Neural progenitor cell (in vitro differentiated cells): ENCODE data around the gene NUDT15. TPM values are rescaled to one million over a fixed set of nuclear protein-coding genes. Genes with fewer than 3 reads are reported as not detected.

ENCODE experiments used
- DNase-seq: peaks from one replicate; pipeline ENCODE4 v3.0.0-alpha.2; 2016; ENCODE audit warnings: low spot score
- H2AFZ ChIP-seq: fragments of 200-600 bp; sonication (generic); replicated peaks from 2 replicates; pipeline ENCODE4 v1.6.1; 2016; ENCODE audit warnings: antibody characterized with exemption
- H3F3A ChIP-seq: fragments of 200-600 bp; sonication (generic); 2 replicates; pipeline ENCODE4 v1.6.1; 2016; ENCODE audit warnings: antibody characterized with exemption, low read depth
- H3K27ac ChIP-seq: fragments of 200-600 bp; sonication (generic); 2 replicates; pipeline ENCODE4 v1.5.1; 2016; ENCODE audit warnings: mild to moderate bottlenecking
- H3K27me3 ChIP-seq: fragments of 200-600 bp; sonication (generic); 2 replicates; pipeline ENCODE4 v1.6.1; 2016; ENCODE audit warnings: mild to moderate bottlenecking, moderate library complexity
- H3K36me3 ChIP-seq: fragments of 200-600 bp; sonication (generic); 2 replicates; pipeline ENCODE4 v1.5.1; 2016
- H3K4me1 ChIP-seq: fragments of 200-600 bp; sonication (generic); 2 replicates; pipeline ENCODE4 v1.6.1; 2016; ENCODE audit warnings: mixed run types
- H3K4me2 ChIP-seq: fragments of 200-600 bp; sonication (generic); 2 replicates; pipeline ENCODE4 v1.6.1; 2016
- H3K4me3 ChIP-seq: fragments of 200-600 bp; sonication (generic); 2 replicates; pipeline ENCODE4 v1.5.1; 2016
- H3K79me2 ChIP-seq: fragments of 200-600 bp; sonication (generic); 2 replicates; pipeline ENCODE4 v1.6.1; 2016; ENCODE audit warnings: low read depth
- H3K9ac ChIP-seq: fragments of 200-600 bp; sonication (generic); 2 replicates; pipeline ENCODE4 v1.6.1; 2016
- H3K9me3 ChIP-seq: fragments of 200-600 bp; sonication (generic); 2 replicates; pipeline ENCODE4 v1.5.1; 2016; ENCODE audit warnings: low read depth
- H4K20me1 ChIP-seq: fragments of 200-600 bp; sonication (generic); 2 replicates; pipeline ENCODE4 v1.6.1; 2016; ENCODE audit warnings: low read depth
- H3K27ac Mint-ChIP-seq: 3 replicates; pipeline ENCODE4 v1.8.0; 2021; ENCODE audit warnings: mixed read lengths
- H3K27me3 Mint-ChIP-seq: 2 replicates; pipeline ENCODE4 v1.8.0; 2022; ENCODE audit warnings: low read depth, mild to moderate bottlenecking, inconsistent platforms, moderate library complexity, mixed read lengths; ENCODE audit not compliant: insufficient read depth
- H3K36me3 Mint-ChIP-seq: 3 replicates; pipeline ENCODE4 v1.8.0; 2021; ENCODE audit warnings: mixed read lengths
- H3K4me1 Mint-ChIP-seq: 3 replicates; pipeline ENCODE4 v1.8.0; 2021; ENCODE audit warnings: mixed read lengths
- H3K4me3 Mint-ChIP-seq: 3 replicates; pipeline ENCODE4 v1.8.0; 2021; ENCODE audit warnings: mild to moderate bottlenecking, moderate library complexity, mixed read lengths
- H3K9me3 Mint-ChIP-seq: 3 replicates; pipeline ENCODE4 v1.8.0; 2020; ENCODE audit warnings: mixed read lengths
- EZH2 ChIP-seq: fragments of 200-600 bp; sonication (generic); IDR thresholded peaks from 2 replicates; pipeline ENCODE4 v1.6.1; 2017; ENCODE audit warnings: antibody characterized with exemption, mild to moderate bottlenecking, moderate library complexity
- EZH2phosphoT487 ChIP-seq: fragments of 200-600 bp; sonication (generic); IDR thresholded peaks from 2 replicates; pipeline ENCODE4 v1.6.1; 2017; ENCODE audit warnings: antibody characterized with exemption
- total RNA-seq: library from RNA; depleted of rRNA; stranded (reverse); fragments of >200 nt; gene quantifications from 2 replicates; pipeline ENCODE4 v1.2.3, GENCODE V29; 2015; ENCODE audit warnings: low replicate concordance
- TF ChIP-seq, protein P1 (sequence below): fragments of 200-600 bp; sonication (generic); IDR thresholded peaks from 2 replicates; pipeline ENCODE4 v1.5.1; 2017; ENCODE audit warnings: antibody characterized with exemption, mild to moderate bottlenecking

Gene NUDT15
- total RNA-seq, 1 donor from 2014 or later = 63.8 TPM

DNA sequence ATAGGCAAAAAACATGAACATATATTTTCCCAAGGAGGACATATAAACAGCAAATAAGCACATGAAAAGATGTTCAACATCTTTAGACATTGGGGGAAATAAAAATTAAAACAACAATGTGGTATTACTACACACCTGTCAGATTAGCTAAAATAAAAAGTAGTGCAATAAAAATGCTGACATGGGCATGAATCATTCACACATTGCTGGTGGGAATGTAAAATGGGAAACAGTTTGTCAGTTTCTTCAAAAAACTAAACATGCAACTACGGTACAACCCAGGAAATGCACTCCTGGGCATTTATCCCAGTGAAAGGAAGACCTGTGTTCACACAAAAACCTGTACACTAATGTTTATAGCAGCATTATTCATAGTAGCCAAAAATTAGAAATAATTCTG lies 31.1 kb upstream of the NUDT15 start:
- Mint-ChIP-seq H3K4me1 (peaks cover 6% of the 10 kb centered on the region), H3K36me3 (peaks cover 2% of the 10 kb centered on the region), H3K9me3 (no peaks in the 10 kb centered on the region), H3K27ac (no peak overlapping the region), H3K4me3 (no peak overlapping the region), H3K27me3 (no peaks in the 10 kb centered on the region)
- Histone ChIP-seq H3K9me3 (no peaks in the 10 kb centered on the region), H3K4me1 (peaks cover 3% of the 10 kb centered on the region), H3K27ac (no peak overlapping the region), H3K4me2 (no peak overlapping the region), H2AFZ (no peak overlapping the region), H3K36me3 (no peaks in the 10 kb centered on the region), H3K9ac (no peak overlapping the region), H3K27me3 (no peaks in the 10 kb centered on the region), H3K79me2 (no peaks in the 10 kb centered on the region), H3K4me3 (no peak overlapping the region), H4K20me1 (no peaks in the 10 kb centered on the region), H3F3A (peaks cover 9% of the 10 kb centered on the region)
- no peak for DNase-seq
- TF ChIP-seq EZH2 (no peak), EZH2phosphoT487 (no peak)
- TF ChIP-seq, protein P1, sequence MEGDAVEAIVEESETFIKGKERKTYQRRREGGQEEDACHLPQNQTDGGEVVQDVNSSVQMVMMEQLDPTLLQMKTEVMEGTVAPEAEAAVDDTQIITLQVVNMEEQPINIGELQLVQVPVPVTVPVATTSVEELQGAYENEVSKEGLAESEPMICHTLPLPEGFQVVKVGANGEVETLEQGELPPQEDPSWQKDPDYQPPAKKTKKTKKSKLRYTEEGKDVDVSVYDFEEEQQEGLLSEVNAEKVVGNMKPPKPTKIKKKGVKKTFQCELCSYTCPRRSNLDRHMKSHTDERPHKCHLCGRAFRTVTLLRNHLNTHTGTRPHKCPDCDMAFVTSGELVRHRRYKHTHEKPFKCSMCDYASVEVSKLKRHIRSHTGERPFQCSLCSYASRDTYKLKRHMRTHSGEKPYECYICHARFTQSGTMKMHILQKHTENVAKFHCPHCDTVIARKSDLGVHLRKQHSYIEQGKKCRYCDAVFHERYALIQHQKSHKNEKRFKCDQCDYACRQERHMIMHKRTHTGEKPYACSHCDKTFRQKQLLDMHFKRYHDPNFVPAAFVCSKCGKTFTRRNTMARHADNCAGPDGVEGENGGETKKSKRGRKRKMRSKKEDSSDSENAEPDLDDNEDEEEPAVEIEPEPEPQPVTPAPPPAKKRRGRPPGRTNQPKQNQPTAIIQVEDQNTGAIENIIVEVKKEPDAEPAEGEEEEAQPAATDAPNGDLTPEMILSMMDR = no peak

DNA sequence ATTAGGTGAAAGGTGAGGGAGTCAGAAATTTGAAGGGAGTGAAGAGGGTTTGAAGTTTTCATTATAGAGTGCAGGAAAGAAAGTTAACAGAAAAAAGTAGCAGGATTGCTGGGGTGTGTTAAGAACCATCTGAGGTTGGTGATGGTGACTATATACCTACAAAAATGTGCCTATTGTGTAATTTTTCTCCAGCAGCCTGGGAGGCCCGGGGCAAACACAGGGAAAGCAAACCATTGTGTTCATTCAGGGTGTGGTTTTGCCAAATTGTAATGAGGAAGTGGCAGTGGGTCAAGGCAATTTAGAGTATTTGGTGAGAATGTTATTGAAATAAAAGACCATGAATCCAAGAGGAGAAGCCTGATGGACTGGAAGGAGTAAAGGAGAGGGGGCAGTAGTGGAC lies 28.2 kb upstream of the NUDT15 start:
- no peak overlapping the region for H3K4me2 ChIP-seq
- H3K9me3 ChIP-seq = no peaks in the 10 kb centered on the region
- Mint-ChIP-seq H3K4me1 (no peaks in the 10 kb centered on the region), H3K27me3 (no peaks in the 10 kb centered on the region), H3K9me3 (no peaks in the 10 kb centered on the region), H3K36me3 (no peaks in the 10 kb centered on the region), H3K4me3 (no peak overlapping the region), H3K27ac (no peak overlapping the region)
- no peaks in the 10 kb centered on the region for H3K79me2 ChIP-seq
- no peak overlapping the region for H3K27ac ChIP-seq
- TF ChIP-seq, protein P1 = no peak
- no peak for TF ChIP-seq EZH2phosphoT487
- no peak for TF ChIP-seq EZH2
- H3K27me3 ChIP-seq = no peaks in the 10 kb centered on the region
- no peak overlapping the region for H3K4me3 ChIP-seq
- H3K36me3 ChIP-seq = no peaks in the 10 kb centered on the region
- H3F3A ChIP-seq = no peaks in the 10 kb centered on the region
- H2AFZ ChIP-seq = no peak overlapping the region
- no peak for DNase-seq
- peaks cover 5% of the 10 kb centered on the region for H3K4me1 ChIP-seq
- no peak overlapping the region for H3K9ac ChIP-seq
- no peaks in the 10 kb centered on the region for H4K20me1 ChIP-seq

DNA sequence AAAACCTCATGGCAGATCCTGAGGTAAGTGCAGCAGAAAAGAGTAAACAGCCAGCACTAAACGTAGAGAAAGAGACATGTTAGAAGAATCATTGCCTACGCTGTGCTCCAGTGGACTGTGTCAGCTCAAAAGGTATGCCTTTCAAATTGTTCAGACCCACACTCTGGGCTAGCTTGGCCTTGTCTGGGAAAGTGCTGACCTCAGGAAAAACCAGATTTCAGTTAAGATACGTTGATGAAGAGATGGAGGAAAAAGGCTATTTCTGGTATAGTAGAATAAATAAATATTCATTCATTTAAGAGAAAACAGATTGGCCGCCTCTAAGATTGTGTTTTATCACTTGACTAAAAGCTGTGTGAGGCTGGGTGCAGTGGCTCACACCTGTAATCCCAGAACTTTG lies 26.8 kb upstream of the NUDT15 start:
- no peaks in the 10 kb centered on the region for H3K27me3 ChIP-seq
- H3K27ac ChIP-seq = no peak overlapping the region
- TF ChIP-seq, protein P1 = no peak
- TF ChIP-seq EZH2 = no peak
- no peak for TF ChIP-seq EZH2phosphoT487
- H4K20me1 ChIP-seq = no peaks in the 10 kb centered on the region
- H3K4me2 ChIP-seq = no peak overlapping the region
- Mint-ChIP-seq H3K27ac (no peak overlapping the region), H3K4me3 (no peak overlapping the region), H3K36me3 (peaks cover 2% of the 10 kb centered on the region), H3K4me1 (no peaks in the 10 kb centered on the region), H3K9me3 (peaks cover 2% of the 10 kb centered on the region), H3K27me3 (no peaks in the 10 kb centered on the region)
- H2AFZ ChIP-seq = no peak overlapping the region
- H3K36me3 ChIP-seq = no peaks in the 10 kb centered on the region
- H3K9ac ChIP-seq = no peak overlapping the region
- peaks cover 5% of the 10 kb centered on the region for H3K4me1 ChIP-seq
- H3F3A ChIP-seq = no peaks in the 10 kb centered on the region
- H3K9me3 ChIP-seq = no peaks in the 10 kb centered on the region
- H3K79me2 ChIP-seq = no peaks in the 10 kb centered on the region
- no peak overlapping the region for H3K4me3 ChIP-seq
- DNase-seq = no peak

DNA sequence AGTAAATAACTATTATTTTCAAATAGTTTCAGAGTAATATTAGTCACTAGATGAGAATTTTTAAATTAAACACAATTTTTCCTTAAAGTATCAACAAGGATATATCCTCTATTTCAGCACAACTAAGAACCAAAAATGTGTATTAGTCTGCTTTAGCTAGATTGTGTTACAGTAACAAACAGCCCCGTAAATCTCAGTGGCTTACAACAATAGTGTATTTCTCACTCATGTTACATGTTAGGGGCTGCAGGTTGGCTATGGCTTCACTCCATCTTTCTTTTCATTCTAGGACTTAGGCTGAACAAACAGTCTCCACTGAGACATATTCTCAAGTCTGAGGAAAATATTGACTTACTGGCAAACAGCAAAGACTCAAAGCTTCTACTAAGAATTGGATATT lies 24.9 kb upstream of the NUDT15 start:
- Mint-ChIP-seq H3K4me3 (no peak overlapping the region), H3K36me3 (peaks cover 2% of the 10 kb centered on the region), H3K4me1 (no peaks in the 10 kb centered on the region), H3K9me3 (peaks cover 2% of the 10 kb centered on the region), H3K27ac (no peak overlapping the region), H3K27me3 (no peaks in the 10 kb centered on the region)
- Histone ChIP-seq H2AFZ (no peak overlapping the region), H3K4me3 (no peak overlapping the region), H3K9ac (no peak overlapping the region), H3K36me3 (no peaks in the 10 kb centered on the region), H3K4me2 (no peak overlapping the region), H3K4me1 (peaks cover 5% of the 10 kb centered on the region), H4K20me1 (no peaks in the 10 kb centered on the region), H3K27ac (no peak overlapping the region), H3F3A (no peaks in the 10 kb centered on the region), H3K79me2 (no peaks in the 10 kb centered on the region), H3K9me3 (no peaks in the 10 kb centered on the region), H3K27me3 (no peaks in the 10 kb centered on the region)
- TF ChIP-seq EZH2 (no peak), EZH2phosphoT487 (no peak)
- TF ChIP-seq, protein P1 = no peak
- DNase-seq = no peak
